Daoy (cell line): ENCODE measurements around the gene GPX3. TPM values are rescaled to one million over a fixed set of nuclear protein-coding genes. Genes with fewer than 3 reads are reported as not detected.

Experiments
- DNase-seq: peaks from one replicate; pipeline ENCODE4 v3.0.0-alpha.2; 2015; ENCODE audit warnings: low read depth
- total RNA-seq: library from RNA; depleted of rRNA; stranded (reverse); fragments of >200 nt; shearing (Covaris generic); gene quantifications from 2 replicates; pipeline ENCODE4 v1.2.3, GENCODE V29; 2014

Gene GPX3
- total RNA-seq, 1 experiment from 2014 or later = 13.1 TPM

DNA sequence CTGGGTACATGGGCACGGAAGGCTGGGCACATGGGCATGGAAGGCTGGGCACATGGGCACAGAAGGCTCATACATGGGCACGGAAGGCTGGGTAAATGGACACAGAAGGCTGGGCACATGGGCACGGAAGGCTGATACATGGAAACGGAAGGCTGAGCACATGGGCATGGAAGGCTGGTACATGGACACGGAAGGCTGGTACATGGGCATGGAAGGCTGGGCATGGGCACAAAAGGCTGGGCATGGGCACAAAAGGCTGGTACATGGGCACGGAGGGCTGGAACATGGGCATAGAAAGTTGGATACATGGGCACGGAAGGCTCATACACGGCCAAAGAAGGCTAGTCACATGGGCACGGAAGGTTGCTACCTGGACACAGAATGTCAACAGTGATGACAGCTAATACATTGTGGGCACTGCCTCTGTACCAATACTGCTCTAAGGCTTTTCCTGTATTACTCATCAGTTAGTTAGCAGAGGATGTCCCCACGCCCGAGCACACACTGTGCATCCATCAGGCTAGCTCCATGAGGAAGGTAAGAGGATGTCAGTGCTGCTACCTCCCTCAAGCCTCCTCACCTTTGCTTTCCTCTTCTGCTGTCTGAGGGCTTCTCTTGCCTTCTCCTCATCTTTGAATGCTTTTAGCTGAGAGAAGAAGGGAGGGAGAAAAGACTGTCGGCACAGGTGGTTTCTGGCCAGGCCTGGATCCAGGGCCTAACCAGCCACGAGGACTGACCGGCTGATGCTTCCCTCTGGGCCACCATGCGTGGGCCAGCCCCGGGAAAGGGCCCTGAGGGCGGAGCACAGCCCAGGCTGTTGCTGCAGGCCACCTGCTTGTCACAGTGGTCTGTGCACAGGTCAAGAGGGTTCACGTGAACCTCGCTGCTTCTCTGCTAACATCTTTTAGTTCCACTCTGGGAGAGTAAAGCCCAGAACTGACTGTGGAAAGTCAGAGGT lies 14.3 kb downstream of the GPX3 start:
- no peak for DNase-seq

- no peak for DNase-seq
Measured at GRCh38 chr5:151036556-151036955, 16.2 kb downstream of the GPX3 start.

DNA sequence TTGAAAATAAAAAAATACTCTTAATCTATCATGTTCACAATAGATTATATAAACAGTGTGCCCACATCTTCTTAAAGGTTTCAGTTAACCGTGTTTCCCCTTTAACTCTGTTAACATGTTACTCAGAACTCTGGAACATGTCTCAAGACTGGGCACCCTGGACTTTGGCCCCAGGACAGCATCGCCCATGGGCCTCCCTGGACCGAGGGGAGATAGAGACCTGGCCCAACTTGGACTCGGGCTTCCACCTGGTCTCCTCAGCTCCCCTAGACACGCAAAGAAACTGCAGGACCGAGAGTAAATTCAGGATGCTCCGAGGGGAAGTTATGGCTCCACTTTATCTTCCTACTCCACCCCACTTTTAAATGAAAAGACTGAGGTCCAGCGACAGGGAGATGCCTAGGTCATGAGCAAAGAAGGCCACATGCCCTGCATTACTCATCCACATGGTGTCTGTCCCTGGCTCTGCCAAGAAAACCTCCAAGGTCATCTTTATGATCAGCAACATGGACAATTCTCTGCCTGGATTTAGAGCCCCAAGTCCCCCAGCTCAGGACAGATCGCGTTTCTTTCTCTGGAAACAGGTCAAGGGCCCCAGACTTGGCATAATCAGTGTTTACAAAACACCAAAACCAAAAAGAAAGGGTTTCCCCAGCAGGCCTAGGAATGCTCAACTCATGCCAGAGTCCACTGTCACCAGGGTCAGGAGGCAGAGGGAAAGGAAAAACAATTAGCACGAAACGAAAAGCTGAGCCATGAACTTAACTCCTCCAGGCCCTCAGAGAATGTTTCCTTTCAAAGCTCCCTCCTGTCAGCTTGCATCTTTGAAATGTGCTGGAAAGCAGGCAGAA lies 17.4 kb downstream of the GPX3 start:
- DNase-seq = peak; percentile 36

- no peak for DNase-seq
Measured at GRCh38 chr5:151038412-151038745, 18.0 kb downstream of the GPX3 start.

GRCh38 chr5:151038801-151039238 lies 18.4 kb downstream of the GPX3 start:
- peak; percentile 89 for DNase-seq

GRCh38 chr5:151039665-151040064 lies 19.3 kb downstream of the GPX3 start:
- no peak for DNase-seq

DNA sequence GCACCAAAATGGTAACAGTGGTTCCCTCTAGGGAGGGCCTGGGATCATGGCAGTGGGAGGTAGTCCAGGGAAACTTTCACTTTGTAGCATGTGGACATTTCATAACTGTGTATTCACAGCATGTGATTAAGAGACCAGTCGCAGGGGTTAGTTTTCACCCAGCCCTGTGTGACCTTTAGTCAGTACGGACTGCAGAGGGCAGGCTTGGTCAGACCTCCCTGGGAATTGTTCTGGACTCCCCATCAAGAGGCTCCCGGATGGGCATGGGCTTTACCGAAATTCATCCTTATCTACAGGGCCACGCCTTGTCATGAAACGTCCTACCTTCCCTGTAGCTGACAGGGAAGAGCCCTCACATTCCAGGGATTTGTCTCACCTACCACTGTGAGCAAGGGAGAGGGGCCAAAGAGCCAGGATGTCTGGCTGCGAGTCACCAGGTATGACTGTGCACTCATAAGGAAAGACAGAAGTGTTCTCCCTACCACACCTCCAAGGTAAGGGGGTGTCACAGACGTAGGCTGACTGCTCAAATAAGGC lies 19.9 kb downstream of the GPX3 start:
- DNase-seq = peak; percentile 41

DNA sequence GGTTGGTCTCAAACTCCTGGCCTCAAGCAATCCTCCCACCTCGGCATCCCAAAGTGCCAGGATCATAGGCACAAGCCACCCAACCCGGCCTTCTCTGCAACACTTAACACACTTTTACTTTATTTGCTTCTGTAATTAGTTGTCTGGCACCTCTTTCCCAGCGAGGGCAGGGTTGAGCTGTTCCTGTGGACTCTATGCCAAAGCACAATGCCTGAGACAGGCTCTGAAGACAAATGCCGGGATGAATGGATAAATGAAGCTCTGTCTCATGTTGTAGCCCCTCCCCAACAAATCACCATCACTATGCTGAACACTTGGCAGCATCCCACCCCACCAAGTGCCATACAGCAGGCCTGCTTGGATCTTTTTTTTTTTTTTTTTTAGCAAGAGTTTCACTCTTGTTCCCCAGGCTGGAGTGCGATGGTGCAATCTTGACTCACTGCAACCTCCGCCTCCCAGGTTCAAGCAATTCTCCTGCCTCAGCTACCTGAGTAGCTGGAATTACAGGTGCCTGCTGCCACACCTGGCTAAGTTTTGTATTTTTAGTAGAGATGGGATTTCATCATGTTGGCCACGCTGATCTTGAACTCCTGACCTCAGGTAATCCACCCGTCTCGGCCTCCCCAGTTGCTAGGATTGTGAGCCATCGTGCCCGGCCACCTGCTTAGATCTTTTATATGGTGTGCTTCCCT lies 21.3 kb downstream of the GPX3 start:
- DNase-seq = no peak

DNA sequence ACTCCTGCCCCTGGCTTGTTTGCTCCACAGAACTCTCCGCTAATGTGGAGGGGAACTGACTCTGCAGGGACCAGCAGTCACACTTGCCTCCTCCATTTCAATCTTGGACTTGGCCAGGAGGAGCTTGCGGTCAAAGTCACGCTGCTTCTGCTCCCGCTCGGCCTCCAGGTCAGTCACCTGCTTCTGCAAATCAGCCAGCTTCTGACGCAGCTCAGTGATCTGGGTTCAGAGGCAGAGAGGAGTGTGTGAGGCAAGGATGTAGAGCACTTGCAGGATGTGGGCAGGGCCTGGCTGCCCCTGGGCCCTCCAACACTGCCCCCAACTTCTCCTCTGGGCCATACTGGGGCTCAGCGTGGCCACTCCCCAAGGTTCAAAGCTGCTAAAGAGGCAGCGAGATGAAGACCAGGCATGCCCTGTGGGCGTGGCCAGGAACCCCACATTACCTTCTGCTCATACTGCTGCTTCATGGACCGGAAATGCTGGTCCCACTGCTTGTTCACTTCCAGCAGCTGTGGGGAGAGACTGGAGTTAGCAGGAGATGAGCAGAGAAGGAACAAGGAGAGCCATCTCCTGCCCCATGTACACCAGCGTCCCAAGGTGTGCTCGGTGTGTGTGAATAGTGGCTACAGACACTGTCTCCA lies 22.2 kb downstream of the GPX3 start:
- DNase-seq = no peak

DNA sequence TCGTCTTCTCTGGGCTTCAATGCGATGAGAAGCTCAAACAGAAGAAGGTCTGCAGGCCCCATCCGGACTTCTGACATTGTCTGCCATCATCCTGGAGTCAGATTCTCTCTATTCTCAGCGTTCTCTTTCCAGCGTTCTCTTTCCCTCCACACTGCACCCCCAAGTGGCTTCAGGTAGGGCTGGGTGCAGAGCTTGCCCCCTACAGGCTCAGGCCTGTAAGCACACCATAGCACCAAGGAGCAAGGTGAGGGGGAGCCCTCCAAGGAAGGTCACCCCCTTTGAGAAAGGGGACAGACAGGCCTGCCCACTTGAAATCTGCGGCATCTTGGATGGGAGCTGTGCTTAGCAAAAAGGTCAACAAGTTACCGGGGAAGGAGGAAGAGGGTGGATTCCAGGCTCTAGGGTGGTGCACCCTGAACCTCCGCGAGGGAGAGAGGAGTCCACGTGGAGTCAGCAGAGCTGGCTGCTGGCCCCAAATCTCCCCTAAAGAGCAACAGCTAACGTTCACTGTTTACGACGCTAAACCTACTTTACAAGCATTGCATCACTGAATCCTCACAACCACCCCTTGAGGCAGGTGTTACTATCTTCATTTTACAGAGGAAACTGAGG lies 27.5 kb downstream of the GPX3 start:
- DNase-seq = no peak

GRCh38 chr5:151048526-151048925 lies 28.1 kb downstream of the GPX3 start:
- DNase-seq = no peak

GRCh38 chr5:151051066-151051930 lies 30.9 kb downstream of the GPX3 start:
- peak; percentile 78 for DNase-seq

GRCh38 chr5:151051931-151052608 lies 31.7 kb downstream of the GPX3 start:
- no peak for DNase-seq

- DNase-seq = no peak
Measured at GRCh38 chr5:151052836-151053235, 32.4 kb downstream of the GPX3 start.

GRCh38 chr5:151053796-151054462 lies 33.5 kb downstream of the GPX3 start:
- DNase-seq = no peak

- DNase-seq = no peak
Measured at GRCh38 chr5:151054709-151055108, 34.3 kb downstream of the GPX3 start.

GRCh38 chr5:151055336-151055735 lies 34.9 kb downstream of the GPX3 start:
- DNase-seq = no peak
